ENCODE results near the gene INTS12.
A peak's percentile ranks its signal among the peaks of the same experiment; 100 is the strongest.
"Not testable (repeated sequence)": the region's sequence is repeated elsewhere in the genome, so short reads cannot be mapped to it uniquely, and the experiment has no call there.

Gene INTS12

GRCh38 chr4:105708181-105709080 is at the start of gene INTS12, which contains the start of gene GSTCD:
INTS12 (minus strand) TSS chr4:105708689; CDS start chr4:105700005, 8,684 bp downstream.
GSTCD (plus strand) TSS chr4:105708784; CDS start chr4:105717614, 8,830 bp downstream.
- DNase-seq (ENCODE audit: low read depth in 2 of 2, low spot score in 1 of 2), result peak; percentile 74 to 80

GRCh38 chr4:105755375-105755774 is 46.9 kb upstream of the INTS12 start:
- no peak for DNase-seq (ENCODE audit: low read depth in 2 of 2, low spot score in 1 of 2)

- DNase-seq (ENCODE audit: low read depth in 2 of 2, low spot score in 1 of 2), result no peak
Measured at GRCh38 chr4:105753361-105753760, 44.9 kb upstream of the INTS12 start.

- no peak for DNase-seq (ENCODE audit: low read depth in 2 of 2, low spot score in 1 of 2)
Measured at GRCh38 chr4:105751718-105752299, 43.3 kb upstream of the INTS12 start.

GRCh38 chr4:105748222-105748621 is 39.7 kb upstream of the INTS12 start:
- no peak for DNase-seq (ENCODE audit: low read depth in 2 of 2, low spot score in 1 of 2)

- DNase-seq (ENCODE audit: low read depth in 2 of 2, low spot score in 1 of 2), result no peak
Measured at GRCh38 chr4:105741548-105741947, 33.1 kb upstream of the INTS12 start.

- DNase-seq (ENCODE audit: low read depth in 2 of 2, low spot score in 1 of 2), result not testable (repeated sequence)
Measured at GRCh38 chr4:105735217-105735616, 26.7 kb upstream of the INTS12 start.

- not testable (repeated sequence) for DNase-seq (ENCODE audit: low read depth in 2 of 2, low spot score in 1 of 2)
Measured at GRCh38 chr4:105729895-105730294, 21.4 kb upstream of the INTS12 start.

GRCh38 chr4:105725623-105726022 is 17.1 kb upstream of the INTS12 start:
- DNase-seq (ENCODE audit: low read depth in 2 of 2, low spot score in 1 of 2), result no peak

- no peak for DNase-seq (ENCODE audit: low read depth in 2 of 2, low spot score in 1 of 2)
Measured at GRCh38 chr4:105719204-105719603, 10.7 kb upstream of the INTS12 start.

- no peak for DNase-seq (ENCODE audit: low read depth in 2 of 2, low spot score in 1 of 2)
Measured at GRCh38 chr4:105715692-105716278, 7.3 kb upstream of the INTS12 start.

- no peak for DNase-seq (ENCODE audit: low read depth in 2 of 2, low spot score in 1 of 2)
Measured at GRCh38 chr4:105714932-105715331, 6.4 kb upstream of the INTS12 start.

- no peak for DNase-seq (ENCODE audit: low read depth in 2 of 2, low spot score in 1 of 2)
Measured at GRCh38 chr4:105714071-105714521, 5.6 kb upstream of the INTS12 start.

GRCh38 chr4:105712766-105713165 is 4.3 kb upstream of the INTS12 start:
- DNase-seq (ENCODE audit: low read depth in 2 of 2, low spot score in 1 of 2), result no peak

- no peak for DNase-seq (ENCODE audit: low read depth in 2 of 2, low spot score in 1 of 2)
Measured at GRCh38 chr4:105710678-105711077, 2.2 kb upstream of the INTS12 start.

- no peak for DNase-seq (ENCODE audit: low read depth in 2 of 2, low spot score in 1 of 2)
Measured at GRCh38 chr4:105710012-105710600, 1.6 kb upstream of the INTS12 start.

- no peak for DNase-seq (ENCODE audit: low read depth in 2 of 2, low spot score in 1 of 2)
Measured at GRCh38 chr4:105709081-105709450, 577 bp upstream of the INTS12 start.

- no peak for DNase-seq (ENCODE audit: low read depth in 2 of 2, low spot score in 1 of 2)
Measured at GRCh38 chr4:105707782-105708180, 708 bp downstream of the INTS12 start.

- DNase-seq (ENCODE audit: low read depth in 2 of 2, low spot score in 1 of 2), result no peak
Measured at GRCh38 chr4:105698607-105699006, 9.9 kb downstream of the INTS12 start.

- not testable (repeated sequence) for DNase-seq (ENCODE audit: low read depth in 2 of 2, low spot score in 1 of 2)
Measured at GRCh38 chr4:105695832-105696231, 12.7 kb downstream of the INTS12 start.

- not testable (repeated sequence) for DNase-seq (ENCODE audit: low read depth in 2 of 2, low spot score in 1 of 2)
Measured at GRCh38 chr4:105694812-105695211, 13.7 kb downstream of the INTS12 start.

Data from stimulated activated CD8-positive, alpha-beta memory T cell treated with anti-CD3 and anti-CD28 coated beads, Interleukin-4, amount 100 ng/mL, for 4 hours (primary cell).